B cell (primary cell): ENCODE results near the gene MYH3. TPM values are rescaled to one million over a fixed set of nuclear protein-coding genes. Genes with fewer than 3 reads are reported as not detected.

ENCODE experiments used
- ATAC-seq: fragments of 200-7000 bp; cut with Tn5 transposase; one replicate; pipeline ENCODE4 v1.10.0; 2021; ENCODE audit warnings: low read depth, mild to moderate bottlenecking, moderate number of reproducible peaks, moderate library complexity
- CTCF ChIA-PET: fragments of 350-600 bp; sonication (Branson Sonifier 250); formaldehyde crosslinking; loops from one replicate; lab custom pipeline; 2021; ENCODE audit warnings: antibody characterized with exemption, inconsistent platforms; lab: Charles Lee
- POLR2A ChIA-PET: fragments of 350-600 bp; sonication (Branson Sonifier 250); formaldehyde crosslinking; loops from one replicate; lab custom pipeline; 2021; ENCODE audit warnings: antibody characterized with exemption; lab: Charles Lee
- DNase-seq: peaks from one replicate; pipeline ENCODE4 v3.0.0; 2013
- H2AFZ ChIP-seq: 2 replicates; pipeline ENCODE4 v1.6.1; 2012; ENCODE audit warnings: mild to moderate bottlenecking, low read depth, low read length; ENCODE audit not compliant: insufficient read depth, poor library complexity, severe bottlenecking
- H3K27ac ChIP-seq, 2 donors: 1 replicate in 1 of 2; 2 replicates in 1 of 2; pipeline ENCODE4 v1.5.1; 2012 to 2013; ENCODE audit warnings: low read length in 2 of 2, mild to moderate bottlenecking in 2 of 2, moderate library complexity in 1 of 2
- H3K27me3 ChIP-seq, 4 experiments: fragments of 200-600 bp in 1 of 4; sonication (generic) in 1 of 4; replicated peaks in 1 of 4; 1 replicate in 2 of 4; 2 replicates in 2 of 4; pipeline versions ENCODE4 v1.6.1 to v1.7.0; 2013 to 2016; ENCODE audit warnings: low read length in 3 of 4, mild to moderate bottlenecking in 2 of 4, mixed read lengths in 1 of 4, moderate library complexity in 1 of 4; ENCODE audit not compliant: insufficient read depth in 4 of 4, control insufficient read depth in 3 of 4; ENCODE audit errors: control extremely low read depth in 1 of 4
- H3K36me3 ChIP-seq, 2 experiments: replicated peaks in 1 of 2; 1 replicate in 1 of 2; 2 replicates in 1 of 2; pipeline versions ENCODE4 v1.6.1 to v1.7.1; 2013; ENCODE audit warnings: low read length in 1 of 2; ENCODE audit not compliant: insufficient read depth in 2 of 2, control insufficient read depth in 1 of 2; ENCODE audit errors: control extremely low read depth in 1 of 2, extremely low read depth in 1 of 2
- H3K4me1 ChIP-seq, 2 donors: fragments of 200-600 bp in 1 of 2; sonication (generic) in 1 of 2; 1 replicate in 1 of 2; 2 replicates in 1 of 2; pipeline versions ENCODE4 v1.5.1 to v1.6.1; 2013 to 2017; ENCODE audit warnings: low read length in 2 of 2; ENCODE audit not compliant: control insufficient read depth in 2 of 2, insufficient read depth in 2 of 2
- H3K4me2 ChIP-seq: replicated peaks from 2 replicates; pipeline ENCODE3; 2012; ENCODE audit warnings: mild to moderate bottlenecking, low read depth, low read length; ENCODE audit not compliant: poor library complexity, severe bottlenecking
- H3K4me3 ChIP-seq, 5 experiments: fragments of 200-600 bp in 1 of 5; sonication (generic) in 1 of 5; 1 replicate in 3 of 5; 2 replicates in 2 of 5; pipeline versions ENCODE4 v1.5.1 to v1.7.0; 2011 to 2016; ENCODE audit warnings: low read length in 4 of 5, mild to moderate bottlenecking in 4 of 5, low read depth in 2 of 5, control low read depth in 1 of 5, moderate library complexity in 1 of 5; ENCODE audit not compliant: insufficient read depth in 1 of 5; ENCODE audit errors: control extremely low read depth in 1 of 5, extremely low read depth in 1 of 5
- H3K79me2 ChIP-seq: fragments of 200-600 bp; sonication (generic); one replicate; pipeline ENCODE4 v1.6.0; 2016; ENCODE audit warnings: low read length; ENCODE audit not compliant: control insufficient read depth, insufficient read depth
- H3K9ac ChIP-seq: fragments of 200-600 bp; sonication (generic); 2 replicates; pipeline ENCODE4 v1.6.1; 2017; ENCODE audit warnings: mild to moderate bottlenecking, low read length, moderate library complexity
- H3K9me3 ChIP-seq, 3 donors: one replicate each; pipeline versions ENCODE4 v1.6.1 to v1.7.1; 2013; ENCODE audit warnings: low read length in 2 of 3; ENCODE audit not compliant: control insufficient read depth in 2 of 3, insufficient read depth in 1 of 3; ENCODE audit errors: control extremely low read depth in 1 of 3
- H4K20me1 ChIP-seq: 2 replicates; pipeline ENCODE4 v1.6.0; 2012; ENCODE audit warnings: mild to moderate bottlenecking, low read length; ENCODE audit not compliant: insufficient read depth, control insufficient read depth, poor library complexity, severe bottlenecking
- H3K27ac Mint-ChIP-seq: one replicate; pipeline ENCODE4 v1.8.0; 2021; ENCODE audit warnings: mixed read lengths
- H3K27me3 Mint-ChIP-seq: one replicate; pipeline ENCODE4 v1.8.0; 2021; ENCODE audit warnings: mixed read lengths
- H3K4me1 Mint-ChIP-seq: one replicate; pipeline ENCODE4 v1.8.0; 2021; ENCODE audit warnings: mixed read lengths
- H3K4me3 Mint-ChIP-seq: one replicate; pipeline ENCODE4 v1.8.0; 2021; ENCODE audit warnings: mixed read lengths
- H3K9me3 Mint-ChIP-seq: one replicate; pipeline ENCODE4 v1.8.0; 2022; ENCODE audit warnings: mixed read lengths; ENCODE audit not compliant: insufficient read depth
- CTCF ChIP-seq: fragments of 200-600 bp; IDR thresholded peaks from one replicate; pipeline ENCODE4 v1.8.0; 2022; ENCODE audit warnings: antibody characterized with exemption, mild to moderate bottlenecking
- EZH2 ChIP-seq: IDR thresholded peaks from 2 replicates; pipeline ENCODE4 v1.6.1; 2012; ENCODE audit warnings: borderline replicate concordance, low read depth, mild to moderate bottlenecking, moderate library complexity, low read length; ENCODE audit not compliant: insufficient read depth, poor library complexity, severe bottlenecking
- WGBS: methylation state at CpG from one replicate; pipeline ENCODE4 v1.1.5; 2013; ENCODE audit warnings: missing lambda C conversion rate; ENCODE audit not compliant: insufficient coverage; 5-methylcytosine and 5-hydroxymethylcytosine counted together
- intact Hi-C: fragments of 100-400 bp; cut with micrococcal nuclease; formaldehyde crosslinking; loops from one replicate; pipeline ENCODE4 v1.10.0; 2022
- polyA plus RNA-seq: library from polyadenylated mRNA; depleted of rRNA; stranded (reverse); fragments of >200 nt; gene quantifications from 2 replicates; pipeline ENCODE4 v1.2.3, GENCODE V29; 2012
- total RNA-seq, 2 donors: library from RNA; stranded (reverse); fragments of 120-200 nt in 1 of 2; gene quantifications; 1 replicate in 1 of 2; 2 replicates in 1 of 2; pipeline versions ENCODE4 v1.2.3 to v1.2.4, GENCODE V29; 2013 to 2022

Gene MYH3
- total and polyA plus RNA-seq, 2 donors (not counting 1 experiment from before 2014, with no cell fraction given), result 9.4 to 10.9 TPM

- Histone ChIP-seq H4K20me1 (no peaks in the 10 kb centered on the region), H3K79me2 (no peaks in the 10 kb centered on the region), H2AFZ (no peak overlapping the region), H3K9me3 (no peaks in the 10 kb centered on the region), H3K27ac (no peak overlapping the region), H3K4me1 (peaks cover 4 to 6% of the 10 kb centered on the region in 2 donors), H3K4me2 (no peak overlapping the region), H3K27me3 (no peaks in the 10 kb centered on the region), H3K4me3 (no peak overlapping the region), H3K9ac (no peak overlapping the region), H3K36me3 (no peaks in the 10 kb centered on the region)
- ATAC-seq (no peak), DNase-seq (no peak)
- Mint-ChIP-seq H3K4me1 (peaks cover 6% of the 10 kb centered on the region), H3K27ac (no peak overlapping the region), H3K4me3 (no peak overlapping the region), H3K9me3 (no peaks in the 10 kb centered on the region), H3K27me3 (peaks cover 3% of the 10 kb centered on the region)
- ChIA-PET POLR2A (no interaction called here), CTCF (interaction anchor here (1.0 kb wide), 1 partner anchor 11 kb away, joined by 3 read pairs; no protein-coding TSS in a partner anchor)
- intact Hi-C loops, result no loop called here
- whole genome bisulfite sequencing, result 91% methylated on average over 8 of the region's 10 CpGs
- TF ChIP-seq EZH2, result no peak
- TF ChIP-seq CTCF, result no peak
These were observed 770 bp upstream of the MYH3 start for GRCh38 chr17:10657879-10658278.

GRCh38 chr17:10653987-10654386 lies 3.1 kb downstream of the MYH3 start:
- H3K27ac ChIP-seq, result no peak overlapping the region
- no peaks in the 10 kb centered on the region for H4K20me1 ChIP-seq
- no peak for TF ChIP-seq EZH2
- no peak for TF ChIP-seq CTCF
- Mint-ChIP-seq H3K4me3 (no peak overlapping the region), H3K4me1 (peaks cover 8% of the 10 kb centered on the region), H3K27me3 (peaks cover 3% of the 10 kb centered on the region), H3K27ac (no peak overlapping the region), H3K9me3 (no peaks in the 10 kb centered on the region)
- no peaks in the 10 kb centered on the region for H3K9me3 ChIP-seq
- H3K9ac ChIP-seq, result no peak overlapping the region
- peaks cover 6% of the 10 kb centered on the region in 2 donors for H3K4me1 ChIP-seq
- H2AFZ ChIP-seq, result no peak overlapping the region
- H3K4me2 ChIP-seq, result no peak overlapping the region
- no peak overlapping the region for H3K4me3 ChIP-seq
- H3K79me2 ChIP-seq, result no peaks in the 10 kb centered on the region
- ChIA-PET POLR2A (no interaction called here), CTCF (interaction anchor here (0.7 to 1.5 kb wide), 3 partner anchors 22 to 194 kb away, joined by 3 to 6 read pairs (median 4); no protein-coding TSS in a partner anchor)
- DNase-seq (no peak), ATAC-seq (no peak)
- intact Hi-C loops, result no loop called here
- no peaks in the 10 kb centered on the region for H3K36me3 ChIP-seq
- H3K27me3 ChIP-seq, result no peaks in the 10 kb centered on the region
- WGBS, result 78% methylated on average over 4 of the region's 5 CpGs
